Epithelial cell of esophagus (primary cell): Measurements from ENCODE around the gene FALEC.
A peak's percentile ranks its signal among the peaks of the same experiment; 100 is the strongest.

Experiments
- DNase-seq: peaks from one replicate; pipeline ENCODE4 v3.0.0; 2010; ENCODE audit warnings: low read depth
- H3K4me3 ChIP-seq: 2 replicates; pipeline ENCODE4 v1.5.1; 2011; ENCODE audit warnings: mild to moderate bottlenecking, low read length, control low read depth
- CTCF ChIP-seq: IDR thresholded peaks from 2 replicates; pipeline ENCODE4 v1.5.1; 2011; ENCODE audit warnings: low read depth, mild to moderate bottlenecking, low read length, control low read depth, inconsistent platforms; ENCODE audit not compliant: insufficient read depth; ENCODE audit errors: missing control alignments

Gene FALEC

DNA sequence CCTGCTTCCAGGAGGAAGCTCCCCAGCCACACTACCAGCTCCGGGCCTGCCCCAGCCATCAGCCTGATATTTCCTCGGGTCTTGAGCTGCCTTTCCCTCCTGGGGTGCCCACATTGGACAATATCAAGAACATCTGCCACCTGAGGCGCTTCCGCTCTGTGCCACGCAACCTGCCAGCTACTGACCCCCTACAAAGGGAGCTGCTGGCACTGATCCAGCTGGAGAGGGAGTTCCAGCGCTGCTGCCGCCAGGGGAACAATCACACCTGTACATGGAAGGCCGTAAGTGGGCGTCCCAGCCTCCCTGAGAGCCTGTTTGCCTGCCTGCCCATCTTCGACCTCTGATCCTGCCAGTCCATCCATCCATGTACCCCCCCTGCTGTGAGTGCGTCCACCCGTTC lies 4.0 kb upstream of the FALEC start:
- TF ChIP-seq CTCF, result no peak
- no peak for DNase-seq
- H3K4me3 ChIP-seq, result no peak overlapping the region

GRCh38 chr1:150511985-150512660 lies 3.4 kb upstream of the FALEC start:
- no peak overlapping the region for H3K4me3 ChIP-seq
- DNase-seq, result no peak
- TF ChIP-seq CTCF, result no peak

DNA sequence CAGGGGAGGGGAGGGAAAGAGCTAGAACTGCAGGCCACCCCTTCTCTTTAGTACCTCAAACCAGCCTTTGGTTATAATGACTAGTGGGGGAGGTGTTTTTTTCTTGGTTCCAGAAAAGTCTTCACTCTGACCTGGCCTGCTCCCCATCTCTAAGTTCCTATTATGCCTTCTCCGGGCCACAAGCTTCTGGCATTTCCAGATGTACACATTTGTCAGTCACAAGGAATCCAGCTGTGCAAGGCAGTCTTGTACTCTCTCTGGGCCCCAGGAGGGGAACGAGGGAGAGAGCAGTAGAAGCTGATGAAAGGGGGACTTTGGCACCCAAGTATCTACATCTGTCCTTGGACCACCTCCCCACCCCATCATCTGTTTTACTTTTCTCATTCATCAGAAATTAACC lies 2.7 kb upstream of the FALEC start:
- DNase-seq, result no peak
- no peak for TF ChIP-seq CTCF
- H3K4me3 ChIP-seq, result no peak overlapping the region

GRCh38 chr1:150513351-150513791 lies 2.2 kb upstream of the FALEC start:
- TF ChIP-seq CTCF, result no peak
- DNase-seq, result peak; percentile 67
- H3K4me3 ChIP-seq, result no peak overlapping the region

GRCh38 chr1:150514260-150514659 lies 1.3 kb upstream of the FALEC start:
- TF ChIP-seq CTCF, result no peak
- no peak overlapping the region for H3K4me3 ChIP-seq
- DNase-seq, result no peak

- H3K4me3 ChIP-seq, result peak overlapping the region; percentile 66
- DNase-seq, result no peak
These were observed 632 bp upstream of the FALEC start for GRCh38 chr1:150514913-150515327.

More at GRCh38 chr1:150514913-150515327, 632 bp upstream of the FALEC start:
- no peak for TF ChIP-seq CTCF
